ENCODE measurements around the gene SAMD8. TPM values are rescaled to one million over a fixed set of nuclear protein-coding genes. Genes with fewer than 3 reads are reported as not detected.

SAMD8 gene
- total RNA-seq, 1 donor from 2014 or later: 35.4 TPM

DNA sequence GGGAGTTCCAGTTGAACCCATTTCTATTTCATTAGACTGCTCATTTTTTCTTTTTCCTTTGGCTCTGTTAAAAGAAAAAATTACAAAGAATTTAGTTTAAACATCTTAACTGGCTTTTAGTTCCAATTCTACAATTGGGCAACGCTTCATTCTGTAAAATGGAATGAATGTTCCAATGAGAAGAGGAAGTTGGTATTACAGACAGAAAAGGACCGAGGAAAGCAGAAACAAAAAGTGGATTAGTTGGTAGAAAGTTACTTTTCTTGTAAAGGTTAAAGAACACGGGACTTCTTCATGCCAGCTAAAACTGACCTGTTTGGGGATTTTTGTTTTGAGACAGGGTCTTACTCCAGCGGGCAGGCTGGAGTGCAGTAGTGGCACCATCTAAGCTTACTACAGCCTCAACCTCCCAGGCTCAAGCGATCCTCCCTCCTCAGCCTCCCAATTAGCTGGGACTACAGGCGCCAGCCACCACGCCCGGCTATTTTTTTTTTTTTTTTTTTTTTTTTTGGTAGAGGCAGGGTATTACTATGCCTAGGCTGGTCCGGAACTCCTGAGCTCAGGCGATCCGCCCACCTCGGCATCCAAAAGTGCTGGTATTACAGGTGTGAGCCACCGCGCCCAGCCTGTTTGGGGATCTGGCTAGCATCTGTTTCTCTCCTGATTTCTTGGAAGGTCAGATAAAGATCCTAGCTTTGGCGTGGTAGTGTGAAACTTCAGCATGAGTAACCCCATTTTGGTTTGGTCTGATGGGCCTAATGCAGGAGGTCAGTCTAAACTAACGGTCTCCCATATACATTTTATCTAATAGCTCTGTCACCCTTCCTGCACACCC is 97.8 kb downstream of the SAMD8 start:
- peaks cover 20% of the 10 kb centered on the region for H3K4me1 ChIP-seq (ENCODE audit: insufficient read depth, low read length)
- H3K9me3 ChIP-seq (ENCODE audit: insufficient read depth, low read depth, low read length): no peaks in the 10 kb centered on the region
- peaks cover 13% of the 10 kb centered on the region for H3K36me3 ChIP-seq (ENCODE audit: insufficient read depth, low read length)
- no peaks in the 10 kb centered on the region for H3K27me3 ChIP-seq (ENCODE audit: insufficient read depth, low read length)
- H3K4me2 ChIP-seq (ENCODE audit: low read length): peak overlapping the region; percentile 100
- peaks cover 38% of the 10 kb centered on the region for H3K79me2 ChIP-seq (ENCODE audit: insufficient read depth, low read length)
- DNase-seq (ENCODE audit: low read depth): no peak
- Mint-ChIP-seq H3K4me1 (ENCODE audit: low read depth, unreplicated experiment) (peaks cover 20% of the 10 kb centered on the region), H3K9me3 (ENCODE audit: unreplicated experiment) (no peaks in the 10 kb centered on the region), H3K27ac (ENCODE audit: unreplicated experiment) (peak overlapping the region; percentile 97), H3K27me3 (ENCODE audit: low read depth, unreplicated experiment) (no peaks in the 10 kb centered on the region), H3K4me3 (ENCODE audit: unreplicated experiment) (peak overlapping the region; percentile 86), H3K36me3 (ENCODE audit: low read depth, unreplicated experiment) (peaks cover 18% of the 10 kb centered on the region)
- peaks cover 23% of the 10 kb centered on the region for H4K20me1 ChIP-seq (ENCODE audit: insufficient read depth, low read length)
- peak overlapping the region; percentile 98 for H3K9ac ChIP-seq (ENCODE audit: low read length)
- FAIRE-seq: no peak
- peak overlapping the region; percentile 92 for H2AFZ ChIP-seq (ENCODE audit: low read depth, low read length)
- TF ChIP-seq, protein P1, sequence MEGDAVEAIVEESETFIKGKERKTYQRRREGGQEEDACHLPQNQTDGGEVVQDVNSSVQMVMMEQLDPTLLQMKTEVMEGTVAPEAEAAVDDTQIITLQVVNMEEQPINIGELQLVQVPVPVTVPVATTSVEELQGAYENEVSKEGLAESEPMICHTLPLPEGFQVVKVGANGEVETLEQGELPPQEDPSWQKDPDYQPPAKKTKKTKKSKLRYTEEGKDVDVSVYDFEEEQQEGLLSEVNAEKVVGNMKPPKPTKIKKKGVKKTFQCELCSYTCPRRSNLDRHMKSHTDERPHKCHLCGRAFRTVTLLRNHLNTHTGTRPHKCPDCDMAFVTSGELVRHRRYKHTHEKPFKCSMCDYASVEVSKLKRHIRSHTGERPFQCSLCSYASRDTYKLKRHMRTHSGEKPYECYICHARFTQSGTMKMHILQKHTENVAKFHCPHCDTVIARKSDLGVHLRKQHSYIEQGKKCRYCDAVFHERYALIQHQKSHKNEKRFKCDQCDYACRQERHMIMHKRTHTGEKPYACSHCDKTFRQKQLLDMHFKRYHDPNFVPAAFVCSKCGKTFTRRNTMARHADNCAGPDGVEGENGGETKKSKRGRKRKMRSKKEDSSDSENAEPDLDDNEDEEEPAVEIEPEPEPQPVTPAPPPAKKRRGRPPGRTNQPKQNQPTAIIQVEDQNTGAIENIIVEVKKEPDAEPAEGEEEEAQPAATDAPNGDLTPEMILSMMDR (IDR thresholded peaks at IDR 0.05; ENCODE audit: insufficient read depth, low read depth, low read length): no peak
- no peak for TF ChIP-seq EZH2 (IDR thresholded peaks at IDR 0.05; ENCODE audit: insufficient read depth, low read length)
- peak overlapping the region; percentile 74 for H3K4me3 ChIP-seq (ENCODE audit: insufficient read depth, low read depth, low read length)
- peak overlapping the region; percentile 99 for H3K27ac ChIP-seq (ENCODE audit: low read depth, low read length)

DNA sequence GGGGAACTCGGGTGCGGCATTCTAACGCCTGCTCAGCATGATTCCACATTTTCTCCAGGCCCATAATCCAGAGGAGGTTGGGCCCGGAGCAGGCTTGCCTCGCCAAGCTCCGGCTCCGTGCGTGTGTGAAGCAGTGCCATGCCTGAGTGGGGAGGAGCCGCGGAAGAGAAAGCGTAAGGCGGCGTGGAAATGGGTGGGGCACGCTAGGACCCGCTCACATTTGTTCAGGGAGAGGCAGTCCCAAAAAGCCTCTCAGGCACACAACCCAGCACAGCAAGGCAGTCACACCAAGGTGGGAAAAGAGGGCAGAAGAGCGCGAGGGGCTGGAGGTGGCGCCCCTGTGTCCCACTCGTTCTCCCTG is 98.4 kb downstream of the SAMD8 start:
- peak overlapping the region; percentile 97 for H3K27ac Mint-ChIP-seq (ENCODE audit: unreplicated experiment)
- TF ChIP-seq, protein P1 (IDR thresholded peaks at IDR 0.05; ENCODE audit: insufficient read depth, low read depth, low read length): no peak
- TF ChIP-seq EZH2 (IDR thresholded peaks at IDR 0.05; ENCODE audit: insufficient read depth, low read length): no peak

More for the DNA sequence above, 98.4 kb downstream of the SAMD8 start:
- Mint-ChIP-seq H3K36me3 (ENCODE audit: low read depth, unreplicated experiment) (peaks cover 20% of the 10 kb centered on the region), H3K4me3 (ENCODE audit: unreplicated experiment) (peak overlapping the region; percentile 86), H3K9me3 (ENCODE audit: unreplicated experiment) (no peaks in the 10 kb centered on the region), H3K4me1 (ENCODE audit: low read depth, unreplicated experiment) (peaks cover 24% of the 10 kb centered on the region), H3K27me3 (ENCODE audit: low read depth, unreplicated experiment) (no peaks in the 10 kb centered on the region)
- H3K4me2 ChIP-seq (ENCODE audit: low read length): peak overlapping the region; percentile 100
- DNase-seq (ENCODE audit: low read depth) (peak; percentile 64), FAIRE-seq (no peak)
- peak overlapping the region; percentile 74 for H3K4me3 ChIP-seq (ENCODE audit: insufficient read depth, low read depth, low read length)
- no peaks in the 10 kb centered on the region for H3K9me3 ChIP-seq (ENCODE audit: insufficient read depth, low read depth, low read length)
- peak overlapping the region; percentile 98 for H3K9ac ChIP-seq (ENCODE audit: low read length)
- H4K20me1 ChIP-seq (ENCODE audit: insufficient read depth, low read length): peaks cover 29% of the 10 kb centered on the region
- peaks cover 22% of the 10 kb centered on the region for H3K4me1 ChIP-seq (ENCODE audit: insufficient read depth, low read length)
- peaks cover 18% of the 10 kb centered on the region for H3K36me3 ChIP-seq (ENCODE audit: insufficient read depth, low read length)
- H3K27me3 ChIP-seq (ENCODE audit: insufficient read depth, low read length): no peaks in the 10 kb centered on the region
- peak overlapping the region; percentile 92 for H2AFZ ChIP-seq (ENCODE audit: low read depth, low read length)
- H3K79me2 ChIP-seq (ENCODE audit: insufficient read depth, low read length): peaks cover 44% of the 10 kb centered on the region
- H3K27ac ChIP-seq (ENCODE audit: low read depth, low read length): peak overlapping the region; percentile 99

All from astrocyte (in vitro differentiated cells and primary cell).